SK-N-SH (cell line): Measurements from ENCODE around the gene ARMC6. TPM values are rescaled to one million over a fixed set of nuclear protein-coding genes. Genes with fewer than 3 reads are reported as not detected.

Experiments used
- CTCF ChIA-PET: fragments of 300-600, 350-600 bp; formaldehyde crosslinking; extraction: SDS; loops from one replicate; lab custom pipeline; 2021; lab: Yijun Ruan, JAX
- POLR2A ChIA-PET: fragments of 350-600 bp; sonication (Branson Sonifier 250); formaldehyde crosslinking; extraction: SDS; loops from one replicate; lab custom pipeline; 2020; ENCODE audit warnings: antibody characterized with exemption, inconsistent platforms; lab: Yijun Ruan, JAX
- DNase-seq: peaks from one replicate; pipeline ENCODE4 v3.0.0; 2012
- H2AFZ ChIP-seq: fragments of 200-600 bp; sonication (generic); 2 replicates; pipeline ENCODE4 v1.8.1; 2016; ENCODE audit warnings: antibody characterized with exemption, mild to moderate bottlenecking, low read depth
- H3F3A ChIP-seq: fragments of 200-600 bp; sonication (generic); replicated peaks from 2 replicates; pipeline ENCODE3; 2016; ENCODE audit warnings: antibody characterized with exemption, mild to moderate bottlenecking; ENCODE audit not compliant: insufficient read depth
- H3K27ac ChIP-seq, 2 experiments: fragments of 200-500 bp in 1 of 2; fragments of 200-600 bp in 1 of 2; sonication (Bioruptor generic) in 1 of 2; sonication (generic), shearing (Covaris generic) in 1 of 2; 2 replicates each; pipeline versions ENCODE4 v1.5.1 to v1.6.1; 2014 to 2016; ENCODE audit warnings: low read depth in 2 of 2, inconsistent platforms in 1 of 2, low read length in 1 of 2, mild to moderate bottlenecking in 1 of 2, mixed read lengths in 1 of 2
- H3K27me3 ChIP-seq: fragments of 200-600 bp; sonication (generic), shearing (Covaris generic); 2 replicates; pipeline ENCODE4 v1.6.1; 2016; ENCODE audit warnings: mixed run types; ENCODE audit not compliant: insufficient read depth
- H3K36me3 ChIP-seq, 2 experiments: fragments of 200-500 bp in 1 of 2; fragments of 200-600 bp in 1 of 2; sonication (Bioruptor generic) in 1 of 2; sonication (generic) in 1 of 2; replicated peaks in 1 of 2; 2 replicates each; pipeline versions ENCODE3 to v1.5.1; 2014 to 2016; ENCODE audit warnings: low read length in 1 of 2, mild to moderate bottlenecking in 1 of 2; ENCODE audit not compliant: insufficient read depth in 2 of 2, control insufficient read depth in 1 of 2
- H3K4me1 ChIP-seq, 2 experiments: fragments of 200-500 bp in 1 of 2; fragments of 200-600 bp in 1 of 2; sonication (Bioruptor generic) in 1 of 2; sonication (generic), shearing (Covaris generic) in 1 of 2; 2 replicates each; pipeline versions ENCODE4 v1.5.1 to v1.6.1; 2014 to 2016; ENCODE audit warnings: low read depth in 1 of 2, low read length in 1 of 2, mixed run types in 1 of 2; ENCODE audit not compliant: insufficient read depth in 2 of 2, control insufficient read depth in 1 of 2
- H3K4me2 ChIP-seq: fragments of 200-600 bp; sonication (generic), shearing (Covaris generic); 2 replicates; pipeline ENCODE4 v1.6.1; 2017; ENCODE audit warnings: mixed run types
- H3K4me3 ChIP-seq, 2 experiments: fragments of 200-500 bp in 1 of 2; fragments of 200-600 bp in 1 of 2; sonication (Bioruptor generic) in 1 of 2; sonication (generic), shearing (Covaris generic) in 1 of 2; 2 replicates each; pipeline versions ENCODE4 v1.5.1 to v1.8.1; 2014 to 2016; ENCODE audit warnings: low read depth in 2 of 2, inconsistent platforms in 1 of 2, low read length in 1 of 2, mild to moderate bottlenecking in 1 of 2, mixed read lengths in 1 of 2, moderate library complexity in 1 of 2
- H3K79me2 ChIP-seq: fragments of 200-600 bp; sonication (generic); 2 replicates; pipeline ENCODE4 v1.8.1; 2017; ENCODE audit warnings: mild to moderate bottlenecking; ENCODE audit not compliant: insufficient read depth
- H3K9ac ChIP-seq: fragments of 200-600 bp; sonication (generic); 2 replicates; pipeline ENCODE4 v1.6.1; 2017; ENCODE audit warnings: mixed run types
- H3K9me2 ChIP-seq: fragments of 200-600 bp; sonication (generic); 2 replicates; pipeline ENCODE4 v1.6.1; 2017; ENCODE audit warnings: mixed run types
- H3K9me3 ChIP-seq: fragments of 200-600 bp; sonication (generic); 2 replicates; pipeline ENCODE4 v1.6.1; 2017; ENCODE audit warnings: mixed run types, mild to moderate bottlenecking, moderate library complexity
- H4K20me1 ChIP-seq: fragments of 200-600 bp; sonication (generic); 2 replicates; pipeline ENCODE4 v1.6.1; 2017; ENCODE audit warnings: mild to moderate bottlenecking, mixed run types; ENCODE audit not compliant: insufficient read depth
- CHD2 ChIP-seq: fragments of 150-350 bp; IDR thresholded peaks from 2 replicates; pipeline ENCODE4 v1.6.1; 2018; ENCODE audit warnings: low read length; ENCODE audit not compliant: partially characterized antibody
- CTCF ChIP-seq: fragments of 200-600 bp; sonication (generic); IDR thresholded peaks from 2 replicates; pipeline ENCODE4 v1.6.1; 2017; ENCODE audit warnings: antibody characterized with exemption, mild to moderate bottlenecking, moderate library complexity
- ELF1 ChIP-seq: IDR thresholded peaks from 2 replicates; pipeline ENCODE4 v1.4.0; 2012
- FOSL2 ChIP-seq: IDR thresholded peaks from 2 replicates; pipeline ENCODE4 v1.4.0; 2012; ENCODE audit warnings: low read depth, mild to moderate bottlenecking, moderate library complexity, borderline replicate concordance
- JUND ChIP-seq: IDR thresholded peaks from 2 replicates; pipeline ENCODE4 v1.4.0; 2012
- MEF2A ChIP-seq: IDR thresholded peaks from 2 replicates; pipeline ENCODE4 v1.4.0; 2012; ENCODE audit warnings: low read depth, borderline replicate concordance
- MXI1 ChIP-seq: IDR thresholded peaks from 2 replicates; pipeline ENCODE4 v1.6.1; 2012; ENCODE audit warnings: mild to moderate bottlenecking, low read depth, low read length, improper control_type of control experiment
- SIN3A ChIP-seq: IDR thresholded peaks from 2 replicates; pipeline ENCODE4 v1.6.1; 2012; ENCODE audit warnings: low read depth, mild to moderate bottlenecking, low read length, moderate library complexity, borderline replicate concordance
- TAF1 ChIP-seq: IDR thresholded peaks from 2 replicates; pipeline ENCODE4 v1.6.1; 2012; ENCODE audit warnings: low read depth, mild to moderate bottlenecking, low read length, moderate library complexity, borderline replicate concordance
- USF1 ChIP-seq: IDR thresholded peaks from 2 replicates; pipeline ENCODE4 v1.4.0; 2012; ENCODE audit warnings: low read depth, borderline replicate concordance
- ZBTB33 ChIP-seq: IDR thresholded peaks from 2 replicates; pipeline ENCODE4 v1.4.0; 2012; ENCODE audit warnings: low read depth, borderline replicate concordance
- WGBS: methylation state at CpG from one replicate; pipeline ENCODE4 v1.1.6; 2017; ENCODE audit warnings: low lambda C conversion rate; 5-methylcytosine and 5-hydroxymethylcytosine counted together
- polyA plus RNA-seq, 3 experiments: library from polyadenylated mRNA; depleted of rRNA; stranded (reverse); fragments of >200 nt; gene quantifications; 2 replicates each; pipeline ENCODE4 v1.2.3, GENCODE V29; 2012
- TF ChIP-seq, protein P1 (sequence below): fragments of 150-350 bp; IDR thresholded peaks from 2 replicates; pipeline ENCODE4 v1.6.1; 2016; ENCODE audit warnings: mild to moderate bottlenecking, low read depth, low read length

The ARMC6 gene
- polyA plus RNA-seq, 1 of the 3 experiments (the other 2 are of a cell fraction) = 34.7 TPM

GRCh38 chr19:19056636-19057275, 23.4 kb downstream of the ARMC6 start:
- Histone ChIP-seq H3K27me3 (no peaks in the 10 kb centered on the region), H3K79me2 (no peaks in the 10 kb centered on the region), H3K4me3 (no peak overlapping the region), H2AFZ (no peak overlapping the region), H3K4me2 (no peak overlapping the region), H3K9me3 (no peaks in the 10 kb centered on the region), H3K4me1 (no peaks in the 10 kb centered on the region), H3K27ac (no peak overlapping the region), H4K20me1 (no peaks in the 10 kb centered on the region), H3F3A (peaks cover under 1% of the 10 kb centered on the region), H3K9me2 (no peaks in the 10 kb centered on the region), H3K36me3 (peaks cover 0 to 38% of the 10 kb centered on the region in 2 experiments), H3K9ac (no peak overlapping the region)
- ChIA-PET POLR2A (no interaction called here), CTCF (interaction anchor here (0.6 to 3.6 kb wide), 4 partner anchors 22 to 89 kb away, joined by 3 to 13 read pairs (median 4); no protein-coding TSS in a partner anchor)
- DNase-seq = no peak
- WGBS = 97% methylated on average over 5 of the region's 9 CpGs
- TF ChIP-seq MEF2A = no peak
- TF ChIP-seq, protein P1, sequence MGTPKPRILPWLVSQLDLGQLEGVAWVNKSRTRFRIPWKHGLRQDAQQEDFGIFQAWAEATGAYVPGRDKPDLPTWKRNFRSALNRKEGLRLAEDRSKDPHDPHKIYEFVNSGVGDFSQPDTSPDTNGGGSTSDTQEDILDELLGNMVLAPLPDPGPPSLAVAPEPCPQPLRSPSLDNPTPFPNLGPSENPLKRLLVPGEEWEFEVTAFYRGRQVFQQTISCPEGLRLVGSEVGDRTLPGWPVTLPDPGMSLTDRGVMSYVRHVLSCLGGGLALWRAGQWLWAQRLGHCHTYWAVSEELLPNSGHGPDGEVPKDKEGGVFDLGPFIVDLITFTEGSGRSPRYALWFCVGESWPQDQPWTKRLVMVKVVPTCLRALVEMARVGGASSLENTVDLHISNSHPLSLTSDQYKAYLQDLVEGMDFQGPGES = no peak
- no peak for TF ChIP-seq TAF1
- no peak for TF ChIP-seq CTCF
- no peak for TF ChIP-seq SIN3A
- TF ChIP-seq CHD2 = no peak
- no peak for TF ChIP-seq ELF1
- TF ChIP-seq ZBTB33 = no peak
- no peak for TF ChIP-seq FOSL2
- TF ChIP-seq MXI1 = no peak
- no peak for TF ChIP-seq JUND
- TF ChIP-seq USF1 = no peak
